ENCODE measurements around the gene PHACTR3. TPM values are rescaled to one million over a fixed set of nuclear protein-coding genes. Genes with fewer than 3 reads are reported as not detected.

Gene PHACTR3
- total RNA-seq, 6 donors from 2014 or later, result 5.5 to 30.8 (median 11.4) TPM

DNA sequence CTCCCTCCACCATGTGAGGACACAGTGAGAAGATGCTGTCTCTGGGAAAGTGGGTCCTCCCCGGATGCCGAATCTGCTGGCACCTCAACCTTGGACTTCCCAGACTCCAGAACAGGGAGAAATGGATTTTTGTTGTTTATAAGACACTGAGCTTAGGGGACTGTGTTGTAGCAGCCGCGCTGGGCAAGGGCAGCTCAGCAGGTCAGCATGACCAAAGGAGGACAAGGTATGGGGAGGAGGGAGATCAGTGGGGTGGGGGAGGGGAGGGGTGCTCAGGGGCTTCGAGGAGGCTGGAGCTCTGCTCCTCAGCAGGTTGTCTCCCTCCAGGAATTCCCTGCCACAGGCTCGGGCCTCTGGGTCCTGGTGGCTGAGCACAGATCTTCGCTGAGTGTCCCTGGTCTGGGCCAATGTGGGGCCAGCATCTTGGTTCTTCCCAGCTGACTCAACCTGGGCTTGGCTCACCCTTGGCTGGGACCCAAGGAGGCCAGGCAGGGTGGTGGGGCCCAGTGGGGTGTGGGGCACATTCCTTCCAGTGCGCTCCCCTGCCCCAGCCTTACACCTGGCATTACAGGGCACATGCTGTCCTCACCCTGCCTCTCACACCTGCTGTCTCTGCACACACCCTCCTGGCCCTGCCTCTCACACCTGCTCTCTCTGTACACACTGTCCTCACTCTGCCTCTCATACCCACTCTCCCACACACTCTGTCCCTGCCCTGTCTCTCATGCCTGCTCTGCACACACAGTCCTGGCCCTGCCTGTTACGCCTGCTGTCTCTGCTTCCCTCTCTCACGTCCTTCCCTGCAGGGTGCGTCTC, 221.8 kb downstream of the PHACTR3 start:
- ATAC-seq (ENCODE audit: low FRiP score in 2 of 2) (peak; percentile 54 to 87), DNase-seq (peak; percentile 68 to 90)
- Histone ChIP-seq H3K27ac (peak overlapping the region in 3 of 4 donors; percentile 14 to 70 (median 56)), H3K9me3 (no peaks in the 10 kb centered on the region), H3K27me3 (no peaks in the 10 kb centered on the region), H3K36me3 (no peaks in the 10 kb centered on the region), H3K4me1 (peaks cover 0 to 10% (median under 1%) of the 10 kb centered on the region in 4 donors), H3K4me3 (no peak overlapping the region)
- WGBS, 2 donors, result 73 to 78% methylated on average over 10 to 11 of the region's 11 CpGs
- TF ChIP-seq, protein P1, sequence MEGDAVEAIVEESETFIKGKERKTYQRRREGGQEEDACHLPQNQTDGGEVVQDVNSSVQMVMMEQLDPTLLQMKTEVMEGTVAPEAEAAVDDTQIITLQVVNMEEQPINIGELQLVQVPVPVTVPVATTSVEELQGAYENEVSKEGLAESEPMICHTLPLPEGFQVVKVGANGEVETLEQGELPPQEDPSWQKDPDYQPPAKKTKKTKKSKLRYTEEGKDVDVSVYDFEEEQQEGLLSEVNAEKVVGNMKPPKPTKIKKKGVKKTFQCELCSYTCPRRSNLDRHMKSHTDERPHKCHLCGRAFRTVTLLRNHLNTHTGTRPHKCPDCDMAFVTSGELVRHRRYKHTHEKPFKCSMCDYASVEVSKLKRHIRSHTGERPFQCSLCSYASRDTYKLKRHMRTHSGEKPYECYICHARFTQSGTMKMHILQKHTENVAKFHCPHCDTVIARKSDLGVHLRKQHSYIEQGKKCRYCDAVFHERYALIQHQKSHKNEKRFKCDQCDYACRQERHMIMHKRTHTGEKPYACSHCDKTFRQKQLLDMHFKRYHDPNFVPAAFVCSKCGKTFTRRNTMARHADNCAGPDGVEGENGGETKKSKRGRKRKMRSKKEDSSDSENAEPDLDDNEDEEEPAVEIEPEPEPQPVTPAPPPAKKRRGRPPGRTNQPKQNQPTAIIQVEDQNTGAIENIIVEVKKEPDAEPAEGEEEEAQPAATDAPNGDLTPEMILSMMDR (IDR thresholded peaks at IDR 0.05), result no peak
- TF ChIP-seq EP300 (IDR thresholded peaks at IDR 0.05) (peak in 3 of 4 donors; percentile 15 to 89 (median 76)), POLR2AphosphoS5 (IDR thresholded peaks at IDR 0.05) (peak; percentile 29 to 65), POLR2A (IDR thresholded peaks at IDR 0.05) (peak in 1 of 4 donors; percentile 26)

DNA sequence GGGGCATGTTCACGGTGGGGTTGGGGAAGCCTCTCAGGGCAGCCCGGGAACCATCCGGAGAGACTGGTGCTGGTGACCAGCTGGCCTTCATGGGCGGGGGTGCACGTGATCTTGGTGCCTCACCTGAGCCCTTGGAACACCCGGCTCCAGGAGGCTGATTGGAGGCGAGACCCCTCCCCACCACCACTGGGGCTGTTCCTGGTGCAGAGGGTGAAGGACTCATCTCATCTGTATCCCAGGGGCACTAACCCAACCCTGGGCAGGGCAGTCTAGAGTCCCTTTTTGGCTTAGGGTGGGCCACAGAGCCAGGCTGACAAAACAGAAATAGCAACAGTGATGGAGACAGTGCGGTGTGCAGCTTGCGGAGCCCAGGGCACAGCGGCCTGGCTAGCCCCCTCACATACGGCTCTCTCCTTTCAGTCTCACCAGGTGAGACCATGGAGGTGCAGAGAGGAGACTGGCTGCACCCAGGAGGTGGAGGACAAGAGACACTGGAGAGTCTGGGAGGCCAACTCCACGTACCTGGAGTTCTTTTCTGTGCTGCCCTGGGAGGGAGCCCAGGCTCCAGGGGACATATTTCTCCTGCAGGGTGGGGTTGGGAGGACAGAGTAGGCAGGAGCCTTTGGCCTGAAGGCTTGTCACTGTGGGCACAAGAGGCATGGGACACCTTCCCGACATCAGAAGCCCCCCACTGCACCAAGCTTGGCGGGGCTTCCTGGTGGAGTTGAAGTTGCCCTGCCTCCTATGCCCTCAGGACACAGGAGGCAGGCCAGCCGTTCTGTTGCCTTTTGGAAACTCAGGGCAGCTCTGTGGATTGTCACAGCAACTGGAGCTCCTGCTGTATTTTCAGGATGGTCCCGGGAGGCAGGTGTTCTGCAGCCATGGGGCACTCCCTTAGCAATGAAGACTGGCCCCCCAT, 223.1 kb downstream of the PHACTR3 start:
- Histone ChIP-seq H3K36me3 (no peaks in the 10 kb centered on the region), H3K4me3 (no peak overlapping the region), H3K9me3 (no peaks in the 10 kb centered on the region), H3K4me1 (peaks cover 0 to 15% (median 6%) of the 10 kb centered on the region in 4 donors), H3K27ac (peak overlapping the region; percentile 28 to 76 (median 73)), H3K27me3 (no peaks in the 10 kb centered on the region)
- WGBS, 2 donors, result 70 to 82% methylated on average over 7 to 16 of the region's 16 CpGs
- DNase-seq (peak in 1 of 2 donors; percentile 21), ATAC-seq (ENCODE audit: low FRiP score in 2 of 2) (no peak)
- TF ChIP-seq POLR2A (IDR thresholded peaks at IDR 0.05) (no peak), EP300 (IDR thresholded peaks at IDR 0.05) (no peak), POLR2AphosphoS5 (IDR thresholded peaks at IDR 0.05) (no peak)
- TF ChIP-seq, protein P1 (IDR thresholded peaks at IDR 0.05), result no peak

DNA sequence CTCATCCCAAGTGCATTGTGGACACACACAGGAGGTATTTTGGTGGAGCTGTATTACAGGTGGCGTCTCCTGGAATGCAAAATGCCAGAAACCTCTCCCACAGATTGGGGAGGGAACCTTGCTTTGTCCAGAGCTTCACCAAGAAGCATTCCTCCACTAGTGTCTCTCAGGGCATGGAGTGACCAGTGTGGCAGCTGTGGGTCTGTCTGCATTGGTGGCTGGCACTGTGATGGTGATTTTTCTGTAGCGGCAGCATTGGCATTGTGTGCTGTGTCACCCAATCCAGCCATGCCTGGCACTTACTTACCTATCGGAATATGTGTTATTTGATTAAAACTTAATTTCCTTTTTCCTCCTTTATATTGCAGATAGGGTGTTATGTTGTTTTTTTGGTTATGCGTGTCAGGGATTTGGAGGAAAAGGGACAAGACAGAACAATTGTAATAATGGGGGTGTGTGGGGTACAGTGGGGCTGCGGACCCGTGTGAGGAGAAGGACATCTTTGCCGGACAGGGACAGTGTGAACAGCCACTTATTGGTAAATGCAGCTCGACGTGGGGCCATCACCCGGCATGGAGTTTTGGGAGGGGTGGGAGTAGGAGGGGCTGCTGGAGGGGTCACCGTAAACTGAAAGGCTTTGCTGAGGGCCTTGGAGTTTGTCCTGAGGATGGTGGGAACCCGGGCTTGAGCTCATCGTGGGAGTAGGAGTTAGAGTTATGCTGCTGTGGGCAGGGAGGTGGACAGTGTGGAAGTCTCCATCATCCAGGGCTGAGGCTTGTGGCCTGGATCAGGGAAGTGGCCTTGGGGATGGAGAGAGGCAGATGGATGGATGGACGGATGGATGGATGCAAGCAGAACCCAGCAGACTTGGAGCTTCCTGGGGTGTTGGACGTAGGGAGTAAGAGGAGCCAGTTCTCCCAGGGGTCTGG, 224.0 kb downstream of the PHACTR3 start:
- 79 to 83% methylated on average over 14 to 15 of the region's 15 CpGs for WGBS, 2 donors
- H3K4me3 ChIP-seq, result no peak overlapping the region
- H3K4me1 ChIP-seq, result peaks cover 0 to 15% (median 6%) of the 10 kb centered on the region in 4 donors
- DNase-seq (no peak), ATAC-seq (ENCODE audit: low FRiP score in 2 of 2) (no peak)
- H3K27me3 ChIP-seq, result no peaks in the 10 kb centered on the region
- peak overlapping the region in 2 of 4 donors; percentile 76 for H3K27ac ChIP-seq
- TF ChIP-seq POLR2AphosphoS5 (IDR thresholded peaks at IDR 0.05), result no peak
- TF ChIP-seq EP300 (IDR thresholded peaks at IDR 0.05), result no peak
- TF ChIP-seq, protein P1 (IDR thresholded peaks at IDR 0.05), result no peak
- no peak for TF ChIP-seq POLR2A (IDR thresholded peaks at IDR 0.05)
- no peaks in the 10 kb centered on the region for H3K9me3 ChIP-seq
- H3K36me3 ChIP-seq, result no peaks in the 10 kb centered on the region

DNA sequence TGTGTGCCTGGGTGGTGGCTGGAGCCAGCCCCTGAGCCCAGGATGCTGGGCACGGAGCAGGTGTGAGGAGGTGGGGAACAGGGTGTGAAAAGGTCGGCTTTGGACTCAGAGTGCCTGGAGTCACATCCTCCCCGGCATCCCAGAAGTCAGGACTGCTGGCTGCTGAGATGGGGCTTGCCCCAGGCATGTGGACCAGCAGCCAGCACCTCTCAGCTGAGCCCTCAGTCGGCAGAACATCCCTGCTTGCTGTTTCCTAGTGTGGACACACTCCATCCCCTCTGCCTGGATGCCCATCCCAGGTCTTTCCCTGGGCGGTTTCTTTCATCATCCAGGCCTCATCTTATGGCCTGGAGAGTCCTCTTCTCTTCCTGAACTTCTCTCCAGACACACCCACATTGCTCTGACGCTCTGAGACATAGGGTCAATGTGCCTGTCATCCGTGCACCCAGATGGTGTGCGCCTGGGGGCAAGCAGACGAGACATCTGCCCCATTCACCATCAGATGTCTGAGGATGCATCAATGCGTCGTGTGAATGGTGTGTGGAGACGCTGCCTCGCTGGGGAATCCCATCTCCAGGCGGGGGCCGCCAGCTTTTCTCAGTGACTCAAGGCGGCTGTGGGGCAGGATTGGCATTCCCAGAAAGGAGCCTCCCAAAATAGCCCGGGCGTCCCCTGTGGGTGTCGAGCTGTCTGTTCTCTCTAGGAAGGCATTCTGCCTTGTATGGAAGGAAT, 224.9 kb downstream of the PHACTR3 start:
- Histone ChIP-seq H3K4me1 (peaks cover 0 to 15% (median 6%) of the 10 kb centered on the region in 4 donors), H3K27me3 (no peaks in the 10 kb centered on the region), H3K4me3 (no peak overlapping the region), H3K36me3 (no peaks in the 10 kb centered on the region), H3K27ac (no peak overlapping the region), H3K9me3 (no peaks in the 10 kb centered on the region)
- ATAC-seq (ENCODE audit: low FRiP score in 2 of 2), result no peak
- TF ChIP-seq, protein P1 (IDR thresholded peaks at IDR 0.05), result no peak
- TF ChIP-seq EP300 (IDR thresholded peaks at IDR 0.05) (no peak), POLR2A (IDR thresholded peaks at IDR 0.05) (no peak), POLR2AphosphoS5 (IDR thresholded peaks at IDR 0.05) (no peak)
- 73 to 81% methylated on average over 15 to 19 of the region's 19 CpGs for WGBS, 2 donors
- DNase-seq, result peak in 1 of 2 donors; percentile 17
